IPS-18c (cell line): Measurements from ENCODE around the gene TMEM98.
"Not testable (repeated sequence)": the region's sequence is repeated elsewhere in the genome, so short reads cannot be mapped to it uniquely, and the experiment has no call there.

Source experiments
- H3K4me3 ChIP-seq: 2 replicates; pipeline ENCODE4 v1.7.0; 2013; ENCODE audit warnings: low read depth, mild to moderate bottlenecking, low read length, moderate library complexity; ENCODE audit not compliant: insufficient read depth
- H3K9me3 ChIP-seq: one replicate; pipeline ENCODE4 v1.6.1; 2013; ENCODE audit warnings: mild to moderate bottlenecking, low read length, moderate library complexity; ENCODE audit not compliant: control insufficient read depth, insufficient read depth

The TMEM98 gene

GRCh38 chr17:32954477-32954876 lies 26.5 kb downstream of the TMEM98 start:
- Histone ChIP-seq H3K4me3 (no peak overlapping the region), H3K9me3 (no peaks in the 10 kb centered on the region)

DNA sequence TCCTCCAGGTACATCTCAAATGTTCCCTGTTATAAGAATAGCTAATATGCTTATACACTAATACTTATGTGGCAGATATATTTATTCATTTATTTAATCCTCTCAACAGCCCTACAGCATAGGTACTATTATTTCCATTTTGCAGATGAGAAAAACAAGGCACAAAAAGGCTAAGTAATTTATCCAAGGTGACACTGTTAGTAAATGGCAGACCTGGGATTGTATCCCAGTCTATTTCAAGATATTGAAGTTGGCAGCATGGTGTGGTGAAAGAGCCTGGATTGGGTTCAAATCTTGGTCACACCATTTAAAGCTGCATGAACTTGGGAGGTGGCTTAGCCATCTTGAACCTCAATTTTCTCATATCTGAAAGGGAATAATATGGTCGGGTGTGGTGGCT lies 27.2 kb downstream of the TMEM98 start:
- no peak overlapping the region for H3K4me3 ChIP-seq
- no peaks in the 10 kb centered on the region for H3K9me3 ChIP-seq

DNA sequence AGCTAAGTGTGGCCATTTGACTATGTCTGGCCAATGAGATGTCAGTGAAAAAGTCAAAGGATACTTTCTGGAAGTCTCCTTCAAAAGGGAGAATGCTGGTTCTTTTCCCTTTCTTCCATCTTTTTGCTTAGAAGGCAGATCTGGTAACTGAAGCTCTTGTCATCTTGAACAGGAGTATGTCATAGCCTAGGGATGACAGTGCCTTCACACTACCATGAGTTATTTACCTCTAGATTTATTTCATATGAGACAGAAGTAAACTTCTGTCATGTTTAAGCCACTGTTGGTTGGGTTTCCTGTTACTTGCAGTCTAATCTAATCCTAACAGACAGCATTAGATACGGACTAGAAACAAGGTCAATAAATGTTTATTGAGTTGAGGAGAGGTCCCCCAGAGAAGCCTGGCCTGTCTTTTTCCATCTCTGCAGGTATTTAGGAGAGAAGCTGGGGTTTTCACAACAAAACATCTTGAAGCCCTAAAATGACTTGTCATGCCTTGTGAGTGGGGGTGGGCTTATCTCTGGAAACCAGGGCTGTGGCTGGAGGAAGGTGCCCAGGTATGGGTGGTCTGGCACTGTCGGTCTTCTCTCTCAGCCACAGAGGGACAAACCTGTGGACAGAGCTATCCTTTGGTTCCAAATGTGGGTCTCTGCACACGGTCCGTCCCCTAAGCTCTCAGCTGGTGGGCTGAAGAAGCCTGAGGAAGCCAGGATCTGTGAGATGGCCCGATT lies 28.5 kb downstream of the TMEM98 start:
- H3K4me3 ChIP-seq, result no peak overlapping the region
- no peaks in the 10 kb centered on the region for H3K9me3 ChIP-seq

DNA sequence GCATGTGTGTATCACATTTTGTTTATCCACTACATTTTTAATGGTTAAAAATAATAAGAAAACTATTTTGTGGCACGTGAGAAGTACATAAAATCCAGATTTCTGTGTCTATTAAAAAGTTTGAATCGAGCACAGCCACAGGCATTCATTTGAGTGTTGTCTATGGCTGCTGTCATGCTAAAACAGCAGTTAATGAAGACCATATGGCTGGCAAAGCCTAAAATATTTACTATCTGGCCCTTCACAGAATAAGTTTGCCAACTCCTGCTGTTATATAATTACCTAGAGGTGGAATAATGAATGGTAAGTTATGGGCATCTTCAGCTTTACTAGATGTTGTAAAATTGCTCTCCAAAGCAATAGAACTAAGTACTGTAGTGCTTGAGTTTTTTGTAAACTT lies 30.5 kb downstream of the TMEM98 start:
- H3K4me3 ChIP-seq, result no peak overlapping the region
- H3K9me3 ChIP-seq, result no peaks in the 10 kb centered on the region

- H3K9me3 ChIP-seq, result no peaks in the 10 kb centered on the region
- H3K4me3 ChIP-seq, result no peak overlapping the region
Observed at GRCh38 chr17:32960815-32961214, 32.9 kb downstream of the TMEM98 start.

DNA sequence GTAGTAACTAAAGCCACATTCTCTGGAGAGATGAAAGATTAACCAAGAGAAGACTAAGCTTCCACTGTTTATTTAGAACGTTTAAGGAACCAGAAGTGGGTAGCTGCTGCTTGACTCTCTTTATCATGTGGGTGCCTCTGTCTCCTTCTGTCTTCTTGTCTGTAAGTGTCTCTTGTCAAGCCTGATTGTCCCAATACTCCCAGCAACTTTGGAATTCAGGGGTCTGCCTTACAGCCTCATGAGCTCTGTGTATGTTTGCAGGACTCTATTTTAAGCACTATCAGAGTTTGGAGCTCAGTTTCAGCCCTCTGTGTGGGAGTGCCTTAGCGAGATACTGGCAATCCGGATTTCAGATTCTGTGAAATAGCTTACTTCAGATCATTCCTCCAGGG lies 34.4 kb downstream of the TMEM98 start:
- Histone ChIP-seq H3K4me3 (no peak overlapping the region), H3K9me3 (no peaks in the 10 kb centered on the region)

GRCh38 chr17:32964541-32964940 lies 36.6 kb downstream of the TMEM98 start:
- no peak overlapping the region for H3K4me3 ChIP-seq
- no peaks in the 10 kb centered on the region for H3K9me3 ChIP-seq

DNA sequence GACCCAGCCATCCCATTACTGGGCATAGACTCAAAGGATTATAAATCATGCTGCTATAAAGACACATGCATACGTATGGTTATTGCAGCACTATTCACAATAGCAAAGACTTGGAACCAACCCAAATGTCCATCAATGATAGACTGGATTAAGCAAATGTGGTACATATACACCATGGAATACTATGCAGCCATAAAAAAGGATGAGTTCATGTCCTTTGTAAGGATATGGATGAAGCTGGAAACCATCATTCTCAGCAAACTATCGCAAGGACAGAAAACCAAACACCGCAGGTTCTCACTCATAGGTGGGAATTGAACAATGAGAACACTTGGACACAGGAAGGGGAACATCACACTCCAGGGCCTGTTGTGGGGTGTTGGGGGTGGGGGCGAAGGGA lies 41.3 kb downstream of the TMEM98 start:
- H3K9me3 ChIP-seq, H3K4me3 ChIP-seq: not testable (repeated sequence)

DNA sequence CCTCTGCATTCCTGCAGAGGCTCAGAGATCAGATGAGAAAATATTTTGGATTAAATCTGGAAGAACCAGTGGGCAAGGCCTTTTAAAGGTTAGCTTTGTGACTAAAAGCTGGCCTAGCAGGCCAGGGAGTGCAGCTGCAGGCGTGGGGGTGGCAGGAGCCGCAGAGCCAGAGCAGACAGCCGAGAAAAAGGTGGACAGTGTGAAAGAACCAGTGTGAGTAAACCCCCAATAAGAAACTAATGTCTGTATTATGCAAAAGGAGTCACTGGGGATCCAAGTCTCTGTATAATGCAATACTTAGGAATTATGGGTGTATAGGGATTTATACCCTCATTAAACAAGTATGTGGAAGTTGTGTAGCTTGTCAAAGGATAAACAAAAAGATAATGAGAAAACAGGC lies 42.3 kb downstream of the TMEM98 start:
- no peak overlapping the region for H3K4me3 ChIP-seq
- H3K9me3 ChIP-seq, result no peaks in the 10 kb centered on the region

DNA sequence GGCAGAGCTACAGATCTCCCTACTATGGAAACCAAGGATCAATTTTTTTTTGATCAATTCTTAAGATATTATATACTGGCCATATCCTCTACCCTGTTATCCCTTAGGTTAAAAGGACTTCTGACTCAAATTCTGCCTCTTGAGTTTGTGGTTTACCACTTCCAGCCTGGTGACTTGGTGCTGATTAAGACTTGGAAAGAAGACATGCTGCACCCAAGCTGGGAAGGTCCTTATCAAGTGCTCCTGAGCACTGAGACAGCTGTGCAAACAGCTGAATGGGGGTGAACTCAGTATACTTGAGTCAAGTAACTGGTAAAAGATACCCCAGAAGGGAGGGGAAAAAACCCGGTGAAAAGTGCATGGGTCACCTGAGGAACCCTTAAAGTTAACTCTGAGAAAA lies 43.2 kb downstream of the TMEM98 start:
- Histone ChIP-seq H3K4me3 (no peak overlapping the region), H3K9me3 (no peaks in the 10 kb centered on the region)

GRCh38 chr17:32976131-32976530 lies 48.2 kb downstream of the TMEM98 start:
- peaks cover 4% of the 10 kb centered on the region for H3K9me3 ChIP-seq
- no peak overlapping the region for H3K4me3 ChIP-seq

DNA sequence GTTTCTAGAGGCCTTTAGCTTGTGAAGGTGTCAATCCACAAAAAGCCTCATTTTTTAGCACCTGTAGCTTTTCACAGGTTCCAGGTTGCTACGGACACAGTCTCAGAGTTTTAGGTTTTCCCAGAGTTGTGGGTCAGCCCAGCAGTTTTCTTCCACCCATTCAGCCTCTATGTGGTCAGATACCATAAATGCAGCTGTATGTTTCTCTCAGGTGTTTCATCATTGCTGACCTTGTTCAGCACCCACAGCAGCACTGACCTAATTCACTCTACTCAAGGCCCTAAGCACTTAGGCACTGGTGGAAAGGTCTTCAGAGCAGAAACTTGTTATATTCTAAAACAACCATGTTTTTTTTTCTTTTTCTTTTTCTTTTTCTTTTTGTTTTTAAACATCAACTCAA lies 48.7 kb downstream of the TMEM98 start:
- Histone ChIP-seq H3K4me3 (no peak overlapping the region), H3K9me3 (peaks cover 9% of the 10 kb centered on the region)

GRCh38 chr17:32980230-32980629 lies 52.3 kb downstream of the TMEM98 start:
- H3K9me3 ChIP-seq, result peaks cover 11% of the 10 kb centered on the region
- no peak overlapping the region for H3K4me3 ChIP-seq

- H3K9me3 ChIP-seq, result peaks cover 11% of the 10 kb centered on the region
Observed at GRCh38 chr17:32981611-32982010, 53.7 kb downstream of the TMEM98 start.

GRCh38 chr17:32985050-32985756 lies 57.2 kb downstream of the TMEM98 start:
- H3K4me3 ChIP-seq, result no peak overlapping the region
- peaks cover 16% of the 10 kb centered on the region for H3K9me3 ChIP-seq

More at GRCh38 chr17:32981611-32982010, 53.7 kb downstream of the TMEM98 start:
- H3K4me3 ChIP-seq, result not testable (repeated sequence)

GRCh38 chr17:32987453-32987805 lies 59.5 kb downstream of the TMEM98 start:
- H3K4me3 ChIP-seq, H3K9me3 ChIP-seq: not testable (repeated sequence)

GRCh38 chr17:32987868-32988267 lies 59.9 kb downstream of the TMEM98 start:
- not testable (repeated sequence) for H3K4me3 ChIP-seq

GRCh38 chr17:32988481-32989101 lies 60.6 kb downstream of the TMEM98 start:
- peaks cover 4% of the 10 kb centered on the region for H3K9me3 ChIP-seq
- H3K4me3 ChIP-seq, result no peak overlapping the region

More at GRCh38 chr17:32987868-32988267, 59.9 kb downstream of the TMEM98 start:
- H3K9me3 ChIP-seq, result not testable (repeated sequence)
